HCT116 (cell line): ENCODE data around the gene HECW1. TPM values are rescaled to one million over a fixed set of nuclear protein-coding genes. Genes with fewer than 3 reads are reported as not detected.

Experiments used
- ATAC-seq: fragments of 200-7000 bp; cut with Tn5 transposase; 2 replicates; pipeline ENCODE4 v1.9.1; 2020; ENCODE audit warnings: mild to moderate bottlenecking, moderate library complexity
- BruUV-seq: library from RNA; stranded (reverse); fragments of 400-500 nt; replicated peaks from 2 replicates; lab custom pipeline; 2021; lab: Mats Ljungman, UMichigan
- CTCF ChIA-PET: fragments of 300-600 bp; sonication (Branson Sonifier 250); formaldehyde crosslinking; loops from one replicate; lab custom pipeline; 2021; ENCODE audit warnings: antibody characterized with exemption; lab: Charles Lee
- POLR2A ChIA-PET: fragments of 300-600, 350-600 bp; sonication (Branson Sonifier 250); formaldehyde crosslinking; loops from one replicate; lab custom pipeline; 2021; ENCODE audit warnings: antibody characterized with exemption; lab: Charles Lee
- RAD21 ChIA-PET, 2 experiments: fragments of 300-600 bp; sonication (Branson Sonifier 250); formaldehyde crosslinking; loops; one replicate each; lab custom pipeline; 2023; ENCODE audit warnings: low total read pairs in 2 of 2; ENCODE audit not compliant: uncharacterized antibody in 2 of 2, unreplicated experiment in 2 of 2, low non-redundant PET in 1 of 2; lab: Charles Lee
- DNase-seq: peaks from one replicate; pipeline ENCODE4 v3.0.0-alpha.2; 2010; ENCODE audit warnings: low read depth, low spot score
- H2AFZ ChIP-seq: fragments of 200-600 bp; shearing (Covaris generic), sonication (generic); 2 replicates; pipeline ENCODE4 v1.6.1; 2017; ENCODE audit warnings: low read depth, mixed run types, mixed read lengths, antibody characterized with exemption, low read length; ENCODE audit not compliant: poor library complexity, severe bottlenecking
- H3K27ac ChIP-seq: 2 replicates; pipeline ENCODE4 v1.5.1; 2012; ENCODE audit warnings: low read depth, low read length
- H3K27me3 ChIP-seq: fragments of 200-600 bp; sonication (generic); 2 replicates; pipeline ENCODE4 v1.6.1; 2016; ENCODE audit warnings: mixed run types, low read length, mixed read lengths; ENCODE audit not compliant: insufficient read depth
- H3K36me3 ChIP-seq, 2 experiments: fragments of 200-500 bp in 1 of 2; fragments of 200-600 bp in 1 of 2; sonication (Bioruptor generic) in 1 of 2; sonication (generic) in 1 of 2; 2 replicates each; pipeline versions ENCODE4 v1.5.1 to v1.6.1; 2014 to 2016; ENCODE audit warnings: low read length in 2 of 2, inconsistent platforms in 1 of 2, mixed read lengths in 1 of 2, mixed run types in 1 of 2; ENCODE audit not compliant: insufficient read depth in 2 of 2, control insufficient read depth in 1 of 2
- H3K4me1 ChIP-seq, 2 experiments: fragments of 200-600 bp in 1 of 2; sonication (generic) in 1 of 2; 2 replicates each; pipeline versions ENCODE4 v1.5.1 to v1.6.1; 2012 to 2017; ENCODE audit warnings: low read length in 2 of 2, inconsistent platforms in 1 of 2, mild to moderate bottlenecking in 1 of 2, mixed read lengths in 1 of 2, mixed run types in 1 of 2, moderate library complexity in 1 of 2; ENCODE audit not compliant: insufficient read depth in 2 of 2, control insufficient read depth in 1 of 2
- H3K4me2 ChIP-seq: fragments of 200-600 bp; sonication (generic); 2 replicates; pipeline ENCODE4 v1.6.1; 2017; ENCODE audit warnings: mixed run types, low read length, mixed read lengths
- H3K4me3 ChIP-seq, 2 experiments: fragments of 200-600 bp in 1 of 2; sonication (generic) in 1 of 2; replicated peaks in 1 of 2; 2 replicates each; pipeline ENCODE4 v1.5.1; 2011 to 2016; ENCODE audit warnings: low read length in 2 of 2, control low read depth in 1 of 2, low read depth in 1 of 2, mild to moderate bottlenecking in 1 of 2, mixed read lengths in 1 of 2, mixed run types in 1 of 2
- H3K79me2 ChIP-seq: fragments of 200-600 bp; sonication (generic); 2 replicates; pipeline ENCODE4 v1.6.1; 2017; ENCODE audit warnings: mild to moderate bottlenecking, mixed run types, low read length, moderate library complexity, mixed read lengths; ENCODE audit not compliant: insufficient read depth
- H3K9ac ChIP-seq: fragments of 200-600 bp; sonication (generic); 2 replicates; pipeline ENCODE4 v1.6.1; 2016; ENCODE audit warnings: low read length, mixed read lengths
- H3K9me2 ChIP-seq: fragments of 200-600 bp; sonication (generic), shearing (Covaris generic); 2 replicates; pipeline ENCODE4 v1.6.1; 2017; ENCODE audit warnings: mixed run types, mild to moderate bottlenecking, moderate library complexity; ENCODE audit not compliant: insufficient read depth
- H3K9me3 ChIP-seq, 2 experiments: fragments of 200-500 bp in 1 of 2; fragments of 200-600 bp in 1 of 2; sonication (Bioruptor generic) in 1 of 2; sonication (generic) in 1 of 2; 2 replicates each; pipeline ENCODE4 v1.6.1; 2014 to 2017; ENCODE audit warnings: low read length in 2 of 2, mixed read lengths in 2 of 2, inconsistent platforms in 1 of 2, low read depth in 1 of 2, mild to moderate bottlenecking in 1 of 2, mixed run types in 1 of 2, moderate library complexity in 1 of 2; ENCODE audit not compliant: control insufficient read depth in 1 of 2, insufficient read depth in 1 of 2
- H4K20me1 ChIP-seq: fragments of 200-600 bp; sonication (generic), shearing (Covaris generic); 2 replicates; pipeline ENCODE4 v1.6.1; 2017; ENCODE audit warnings: mixed run types, mild to moderate bottlenecking, moderate library complexity; ENCODE audit not compliant: insufficient read depth
- CEBPB ChIP-seq: IDR thresholded peaks from 2 replicates; pipeline ENCODE4 v1.6.1; 2012; ENCODE audit warnings: low read depth
- CTCF ChIP-seq, 3 experiments: fragments of 200-600 bp in 1 of 3; sonication (generic) in 1 of 3; IDR thresholded peaks in 2 of 3; conservative IDR thresholded peaks in 1 of 3; 2 replicates each; pipeline ENCODE4 v1.5.1; 2012 to 2017; ENCODE audit warnings: low read depth in 2 of 3, low read length in 2 of 3, antibody characterized with exemption in 1 of 3, borderline replicate concordance in 1 of 3, control low read depth in 1 of 3, mild to moderate bottlenecking in 1 of 3, mixed read lengths in 1 of 3, mixed run types in 1 of 3, moderate library complexity in 1 of 3; ENCODE audit not compliant: insufficient read depth in 1 of 3
- ELF1 ChIP-seq: IDR thresholded peaks from 2 replicates; pipeline ENCODE4 v1.6.1; 2012; ENCODE audit warnings: low read depth, borderline replicate concordance
- FOSL1 ChIP-seq: IDR thresholded peaks from 2 replicates; pipeline ENCODE4 v1.6.1; 2012; ENCODE audit warnings: low read depth
- MAX ChIP-seq: IDR thresholded peaks from 2 replicates; pipeline ENCODE4 v1.6.1; 2012
- POLR2A ChIP-seq: IDR thresholded peaks from 2 replicates; pipeline ENCODE4 v1.7.0; 2011; ENCODE audit warnings: borderline replicate concordance; ENCODE audit not compliant: insufficient read depth, insufficient read length; ENCODE audit errors: extremely low read depth
- RAD21 ChIP-seq: IDR thresholded peaks from 2 replicates; pipeline ENCODE4 v1.6.1; 2012; ENCODE audit warnings: low read depth, mild to moderate bottlenecking
- SP1 ChIP-seq: IDR thresholded peaks from 2 replicates; pipeline ENCODE4 v1.6.1; 2012; ENCODE audit warnings: low read depth
- YY1 ChIP-seq: IDR thresholded peaks from 2 replicates; pipeline ENCODE4 v1.6.1; 2011; ENCODE audit warnings: low read length, low read depth, moderate library complexity, mild to moderate bottlenecking; ENCODE audit not compliant: insufficient replicate concordance; ENCODE audit errors: extremely low read depth
- ZNF274 ChIP-seq: fragments of 200-500 bp; sonication (Bioruptor generic); IDR thresholded peaks from 2 replicates; pipeline ENCODE4 v1.6.1; 2014; ENCODE audit warnings: mild to moderate bottlenecking, low read depth, low read length, inconsistent platforms
- intact Hi-C: fragments of 100-400 bp; cut with micrococcal nuclease; formaldehyde crosslinking; loops from 2 replicates; pipeline ENCODE4 v1.10.0; 2022
- total RNA-seq: library from RNA; stranded (reverse); gene quantifications from one replicate; pipeline ENCODE4 v1.2.1, GENCODE V29; 2021; ENCODE audit not compliant: unreplicated experiment

HECW1 gene
- total RNA-seq, 1 experiment from 2014 or later: 5.6 TPM

- TF ChIP-seq SP1: no peak
- TF ChIP-seq ZNF274: no peak
- no peak for TF ChIP-seq CEBPB
- TF ChIP-seq RAD21: no peak
- TF ChIP-seq YY1: no peak
- TF ChIP-seq POLR2A: no peak
- TF ChIP-seq FOSL1: no peak
- no peak for TF ChIP-seq MAX
- TF ChIP-seq ELF1: no peak
- TF ChIP-seq CTCF (IDR thresholded peaks at IDR 0.05 in 2 of 3, conservative IDR thresholded peaks at IDR 0.05 in 1 of 3; ENCODE audit: borderline replicate concordance in 1 of 3, insufficient read depth in 1 of 3, low read depth in 2 of 3, low read length in 2 of 3): no peak
- TF ChIP-seq, all 23 proteins: peak for 0
- BruUV-seq: no TSS peak
- ChIA-PET POLR2A (no interaction called here), CTCF (no interaction called here), RAD21 (no interaction called here)
- Histone ChIP-seq H3K4me2 (no peak overlapping the region), H3K27ac (no peak overlapping the region), H4K20me1 (no peaks in the 10 kb centered on the region), H3K9ac (no peak overlapping the region), H3K9me3 (peaks cover 0 to 6% of the 10 kb centered on the region in 2 experiments; a peak in 2 of 4 replicates), H3K79me2 (no peaks in the 10 kb centered on the region), H3K27me3 (no peaks in the 10 kb centered on the region), H2AFZ (no peak overlapping the region), H3K4me3 (no peak overlapping the region), H3K9me2 (no peaks in the 10 kb centered on the region), H3K36me3 (no peaks in the 10 kb centered on the region), H3K4me1 (peaks cover 10 to 12% of the 10 kb centered on the region in 2 experiments; a peak in 3 of 4 replicates)
- ATAC-seq (no peak), DNase-seq (no peak)
- intact Hi-C loops: loop anchor here (10.0 kb wide), 1 partner anchor 55 kb away; no protein-coding TSS in a partner anchor
These were observed 177.4 kb downstream of the HECW1 start for GRCh38 chr7:43289826-43290225.
